HG02973 (cell line): Measurements from ENCODE around the gene MDFIC.

ENCODE experiments used
- ATAC-seq: cut with Tn5 transposase; IDR thresholded peaks from one replicate; pipeline ENCODE4 v1.9.1; 2021; ENCODE audit warnings: moderate library complexity; ENCODE audit not compliant: unreplicated experiment

The MDFIC gene

DNA sequence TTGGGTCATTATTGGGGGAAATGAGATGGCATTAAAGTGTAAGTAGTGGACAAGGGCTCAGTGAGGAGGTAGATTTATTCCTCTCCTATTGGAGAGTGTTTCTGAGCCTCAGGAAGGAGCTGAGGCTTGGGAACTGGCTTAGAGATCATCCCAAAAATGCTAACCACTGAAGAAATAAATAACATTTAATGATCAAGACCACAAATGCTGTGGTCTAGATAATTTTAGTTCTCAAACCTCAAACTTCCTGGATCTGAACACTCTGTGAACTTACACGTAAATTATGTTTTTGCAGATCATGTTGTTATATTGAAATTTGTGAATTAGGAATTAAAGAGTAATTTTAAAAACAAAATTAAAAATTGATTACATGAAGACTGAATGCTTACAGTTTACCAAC, 27.3 kb downstream of the MDFIC start:
- ATAC-seq, result no peak

DNA sequence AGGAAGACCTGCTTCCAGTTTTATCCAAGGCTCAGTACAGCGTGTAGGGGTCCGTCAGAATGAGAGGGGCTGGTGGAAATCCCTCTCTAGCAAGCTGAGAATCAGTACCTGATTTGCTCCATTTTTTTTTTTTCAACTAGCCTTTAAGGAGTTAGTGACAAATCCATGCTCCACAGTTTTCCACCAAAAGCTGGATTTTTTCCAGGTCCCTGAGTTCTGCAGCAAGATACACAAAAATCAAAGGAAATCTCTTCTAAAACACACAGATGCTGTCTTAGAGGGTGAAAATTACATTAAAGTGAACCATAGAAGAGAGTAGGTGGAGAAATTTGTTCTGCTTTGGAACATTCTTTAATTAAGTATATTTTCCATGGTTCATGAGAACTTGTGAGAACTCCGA, 30.4 kb downstream of the MDFIC start:
- no peak for ATAC-seq

DNA sequence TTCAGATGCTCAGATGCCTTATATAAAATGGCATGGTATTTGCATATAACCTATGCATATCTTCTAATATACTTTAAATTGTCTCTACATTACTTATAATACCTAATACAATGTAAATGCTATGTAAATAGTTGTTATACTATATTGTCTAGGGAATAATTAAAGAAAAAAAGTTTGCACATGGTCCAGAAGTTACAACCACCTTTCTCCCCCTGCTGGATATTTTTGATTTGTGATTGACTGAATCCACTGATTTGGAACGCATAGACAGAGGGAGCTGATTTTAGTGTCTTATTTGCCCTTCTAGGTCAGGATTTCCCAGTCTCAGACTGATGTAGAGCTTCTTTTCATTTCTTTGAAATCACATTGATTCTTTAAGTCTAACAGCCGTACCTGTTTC, 31.8 kb downstream of the MDFIC start:
- ATAC-seq, result no peak

DNA sequence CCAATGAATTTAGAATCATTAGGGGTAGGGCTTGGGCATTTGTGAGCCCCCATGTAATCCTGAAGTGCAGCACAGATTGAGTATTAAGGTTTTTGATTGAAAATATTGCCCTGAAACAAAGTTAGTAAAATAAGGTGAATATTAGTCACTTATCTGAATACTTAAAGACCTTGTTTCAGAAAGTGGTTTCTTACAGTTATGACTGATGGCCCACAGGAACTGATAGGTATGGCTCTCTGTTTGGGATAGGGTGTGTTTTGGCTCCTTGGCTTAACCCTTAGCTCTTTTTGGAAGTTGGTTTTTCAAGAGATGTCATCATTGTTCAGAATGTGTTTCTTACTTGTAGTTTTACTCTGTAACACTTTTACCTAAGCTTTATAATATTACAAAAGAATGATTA, 34.8 kb downstream of the MDFIC start:
- peak; percentile 69 for ATAC-seq

DNA sequence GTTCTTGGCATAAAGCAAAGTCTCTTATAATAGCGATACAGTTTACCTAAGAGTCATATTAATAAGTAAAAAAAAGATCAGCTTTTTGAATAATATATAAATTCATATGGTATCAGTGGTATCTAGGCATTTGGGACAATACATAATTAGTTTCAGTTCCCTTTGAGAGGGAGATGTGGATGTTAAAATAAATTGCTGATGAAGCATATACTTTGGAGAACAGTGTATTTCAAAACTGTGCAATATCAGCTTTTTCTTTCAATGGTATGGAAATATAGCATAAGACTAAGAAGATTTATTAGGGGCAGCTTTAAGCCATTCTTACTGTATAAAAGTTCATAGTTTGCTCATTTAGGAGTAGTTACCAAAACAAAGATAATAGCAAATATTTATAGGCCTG, 35.5 kb downstream of the MDFIC start:
- no peak for ATAC-seq

DNA sequence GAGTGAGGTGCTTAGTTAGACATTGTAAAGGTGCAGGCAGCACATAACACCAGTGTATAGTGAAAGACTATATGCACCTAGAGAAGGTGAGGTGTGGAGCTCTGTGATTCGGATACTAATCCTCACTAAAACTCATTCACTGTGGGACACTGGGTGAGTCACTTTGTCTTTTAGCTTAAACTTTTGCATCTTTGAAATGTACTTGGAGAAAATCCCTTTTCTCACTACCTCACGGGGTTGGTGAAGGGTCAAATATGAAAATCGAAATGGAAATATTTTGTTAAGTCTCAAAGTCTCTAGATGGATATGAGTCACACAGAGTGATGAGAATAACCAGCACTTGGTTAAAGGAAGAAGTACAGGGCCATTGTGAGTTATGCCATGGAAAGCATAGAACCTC, 38.0 kb downstream of the MDFIC start:
- ATAC-seq, result peak; percentile 86

DNA sequence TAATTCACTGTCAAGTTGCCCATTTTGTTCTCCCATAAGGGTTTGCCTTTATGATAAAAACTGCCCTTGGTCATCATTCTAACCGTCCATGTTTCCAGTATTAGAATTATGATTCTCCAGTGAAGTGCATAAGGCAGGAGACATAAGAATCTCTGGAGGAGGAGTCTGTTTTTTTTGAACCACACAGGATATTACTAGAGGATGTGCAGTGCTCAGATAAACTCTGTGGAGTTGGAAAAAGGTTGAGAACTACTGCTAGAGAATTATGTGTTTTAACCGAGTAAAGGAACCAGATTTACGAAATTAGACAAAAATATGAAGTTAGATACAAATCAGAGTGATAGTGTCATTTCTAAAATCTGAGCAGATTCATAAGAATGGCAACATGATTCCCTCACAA, 40.5 kb downstream of the MDFIC start:
- no peak for ATAC-seq

DNA sequence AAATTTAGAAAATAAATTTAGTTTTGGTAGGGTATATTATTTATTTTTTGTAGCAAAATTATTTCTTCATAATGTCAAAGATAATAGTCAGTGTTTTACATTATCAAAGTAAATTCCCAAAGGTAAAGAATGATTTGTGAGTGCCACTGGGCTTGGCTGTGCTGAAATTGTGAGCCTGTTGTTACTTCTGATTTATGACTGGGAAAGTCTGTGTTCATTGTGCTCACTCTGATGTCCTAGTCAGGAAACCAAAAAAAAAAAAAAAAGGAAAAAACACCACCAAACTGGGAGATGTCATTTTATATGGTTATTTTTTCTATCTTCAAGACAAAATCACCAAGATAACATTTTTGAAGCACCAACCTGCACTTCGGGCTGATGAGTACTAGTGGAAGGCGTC, 44.3 kb downstream of the MDFIC start:
- no peak for ATAC-seq

DNA sequence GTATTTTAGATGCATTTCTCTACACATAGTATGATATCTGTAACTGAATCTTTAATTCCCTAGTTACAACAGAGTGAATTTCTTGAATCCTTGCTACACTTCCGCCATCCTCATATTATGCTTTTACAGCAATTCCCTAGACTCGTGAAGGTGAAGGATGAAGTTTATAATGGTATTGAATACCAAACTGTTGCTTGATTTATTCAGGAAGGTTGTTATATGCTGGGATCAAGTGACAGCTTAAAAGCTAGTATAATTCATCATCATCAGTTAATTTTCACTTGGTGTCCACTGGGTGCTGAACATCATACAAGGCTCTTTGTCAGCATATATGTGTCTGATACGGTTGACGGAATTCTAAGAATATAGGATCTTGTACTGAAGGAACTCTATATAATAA, 47.2 kb downstream of the MDFIC start:
- no peak for ATAC-seq

DNA sequence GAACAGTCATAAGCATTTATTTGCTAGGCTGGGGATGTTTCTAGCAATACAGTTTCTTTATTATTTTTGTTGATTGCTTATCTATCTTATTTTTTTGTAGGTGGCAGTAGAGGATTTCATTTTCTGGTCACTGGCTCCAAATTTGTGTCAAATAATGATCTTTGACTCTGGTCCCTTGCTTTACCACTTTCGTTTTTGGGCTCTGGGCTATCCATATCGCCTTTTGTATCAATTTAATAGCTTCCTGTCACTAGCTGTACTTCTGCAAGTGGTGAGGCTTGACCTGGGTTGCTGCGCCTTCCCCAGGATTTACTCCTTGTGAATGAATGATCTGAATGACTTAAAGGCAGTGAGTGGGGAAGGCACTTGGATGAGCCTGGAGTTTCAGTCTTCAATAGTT, 48.4 kb downstream of the MDFIC start:
- no peak for ATAC-seq

DNA sequence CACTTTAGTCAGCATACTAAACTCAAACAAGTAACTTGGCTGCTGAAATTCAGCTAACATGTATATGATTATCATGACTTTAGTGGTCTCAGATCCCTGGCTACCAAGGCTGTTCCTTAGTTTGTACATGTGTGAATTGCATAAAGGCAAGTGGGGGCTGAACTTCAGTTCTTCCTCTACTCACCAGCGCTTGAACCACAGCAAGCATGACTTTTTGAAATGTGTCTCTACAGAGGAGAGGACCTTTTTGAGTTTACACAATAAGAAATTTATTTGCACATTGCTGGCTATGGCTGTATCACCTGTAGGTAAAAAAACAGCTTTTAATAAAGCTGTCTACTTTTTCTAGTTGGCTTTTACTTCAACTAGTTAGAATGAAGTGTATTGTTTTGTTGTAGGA, 48.8 kb downstream of the MDFIC start:
- ATAC-seq, result no peak

DNA sequence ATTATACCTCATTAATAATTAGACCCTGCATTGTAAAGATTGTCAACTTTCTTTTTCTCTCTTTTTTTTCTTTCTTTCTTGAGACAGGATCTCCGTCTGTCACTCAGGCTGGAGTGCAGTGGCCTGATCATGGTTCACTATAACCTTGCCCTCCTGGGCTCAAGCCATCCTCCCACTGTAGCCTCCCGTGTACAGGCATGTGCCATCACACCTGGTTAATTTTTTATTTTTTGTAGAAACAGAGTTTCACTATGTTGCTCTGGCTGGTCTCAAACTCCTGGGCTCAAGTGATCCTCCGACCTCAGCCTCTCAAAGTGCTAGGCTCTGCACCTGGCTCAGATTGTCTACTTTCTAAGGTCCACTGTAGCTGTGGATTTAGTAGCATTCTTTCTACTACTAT, 50.7 kb downstream of the MDFIC start:
- no peak for ATAC-seq

DNA sequence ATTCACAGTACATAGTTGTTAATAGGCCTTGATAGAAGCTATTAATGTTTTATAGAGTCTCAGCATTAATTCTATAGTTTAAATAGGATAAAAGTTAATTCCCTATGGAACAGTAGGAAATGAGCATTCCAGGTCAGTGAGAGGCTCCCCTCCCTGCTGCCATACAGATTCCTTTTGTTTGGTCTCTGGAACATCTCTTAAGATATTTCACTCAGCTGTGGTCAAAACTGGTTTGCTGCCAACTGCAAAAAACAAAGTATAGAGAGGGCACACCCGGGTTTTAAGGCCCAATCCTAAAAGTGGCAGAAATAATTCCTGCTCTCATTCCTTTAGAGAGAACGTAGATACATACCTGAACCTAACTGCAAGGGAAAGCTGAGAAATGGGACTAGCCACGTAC, 51.3 kb downstream of the MDFIC start:
- ATAC-seq, result no peak

DNA sequence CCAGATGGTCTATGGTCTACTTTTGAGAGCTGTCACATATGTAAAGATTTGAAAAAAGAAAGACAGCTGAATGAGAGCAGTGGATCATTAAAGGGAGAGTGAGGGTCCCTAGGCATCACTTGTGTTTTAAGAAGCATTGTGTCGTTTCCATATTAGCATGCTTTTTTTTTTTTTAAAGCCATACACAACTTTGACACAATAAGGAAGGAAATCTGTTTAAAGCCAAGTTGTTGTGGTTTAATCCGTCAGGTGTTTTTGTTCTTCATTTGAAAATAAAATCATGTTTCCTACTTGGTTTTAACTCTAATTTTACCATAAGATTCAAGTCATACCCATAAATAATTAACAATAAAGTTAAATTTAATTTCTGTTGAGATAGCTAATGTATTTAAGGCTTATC, 53.5 kb downstream of the MDFIC start:
- ATAC-seq, result no peak

DNA sequence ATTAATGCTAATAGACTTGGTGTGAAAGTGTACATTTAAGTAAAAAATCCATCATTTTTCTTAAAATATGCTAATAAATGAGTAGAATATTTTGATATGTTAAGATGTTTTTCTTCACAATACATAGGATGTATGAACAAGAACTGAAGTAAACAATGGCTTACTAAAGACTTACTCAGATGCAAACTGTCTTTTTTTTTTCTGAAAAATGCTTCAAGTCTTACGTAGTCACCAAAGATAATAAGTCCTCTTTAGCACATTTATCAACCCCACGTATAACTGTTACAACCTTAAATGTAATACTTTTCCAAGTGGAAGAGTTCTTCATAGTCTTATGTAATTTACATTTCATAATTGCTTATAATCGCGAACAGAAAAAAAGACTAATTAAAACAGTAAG, 54.8 kb downstream of the MDFIC start:
- ATAC-seq, result no peak

DNA sequence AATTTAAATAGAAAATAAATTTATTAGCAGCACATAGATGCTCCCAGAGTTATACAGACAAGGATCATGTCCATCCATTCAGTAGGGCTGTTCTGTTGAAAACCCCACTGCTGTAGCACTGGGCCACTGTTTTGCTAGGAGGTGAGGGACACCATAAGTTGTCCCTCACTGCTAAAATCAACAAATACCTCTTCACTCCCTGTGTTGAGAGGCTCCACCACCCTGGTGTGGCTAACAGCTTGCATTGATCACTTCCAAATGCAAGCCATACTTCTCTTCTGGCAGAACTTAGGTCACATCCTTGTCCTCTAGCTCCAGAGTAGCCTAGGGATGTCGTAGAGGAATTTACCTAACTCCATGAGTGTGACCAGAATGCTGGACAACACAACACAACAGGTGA, 55.4 kb downstream of the MDFIC start:
- no peak for ATAC-seq

DNA sequence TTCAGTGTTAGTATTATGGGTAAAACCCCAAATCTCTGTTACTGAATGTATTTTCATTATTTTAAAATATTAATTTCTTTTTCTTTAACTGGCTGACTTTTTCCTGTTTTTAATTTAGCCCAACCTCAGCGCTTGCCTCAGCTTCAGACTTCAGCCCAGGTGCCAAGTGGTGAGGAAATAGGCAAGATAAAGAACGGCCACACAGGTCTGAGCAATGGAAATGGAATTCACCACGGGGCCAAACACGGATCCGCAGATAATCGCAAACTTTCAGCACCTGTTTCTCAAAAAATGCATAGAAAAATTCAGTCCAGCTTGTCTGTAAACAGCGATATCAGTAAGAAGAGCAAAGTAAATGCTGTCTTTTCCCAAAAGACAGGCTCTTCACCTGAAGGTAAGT, 57.5 kb downstream of the MDFIC start:
- ATAC-seq, result no peak

DNA sequence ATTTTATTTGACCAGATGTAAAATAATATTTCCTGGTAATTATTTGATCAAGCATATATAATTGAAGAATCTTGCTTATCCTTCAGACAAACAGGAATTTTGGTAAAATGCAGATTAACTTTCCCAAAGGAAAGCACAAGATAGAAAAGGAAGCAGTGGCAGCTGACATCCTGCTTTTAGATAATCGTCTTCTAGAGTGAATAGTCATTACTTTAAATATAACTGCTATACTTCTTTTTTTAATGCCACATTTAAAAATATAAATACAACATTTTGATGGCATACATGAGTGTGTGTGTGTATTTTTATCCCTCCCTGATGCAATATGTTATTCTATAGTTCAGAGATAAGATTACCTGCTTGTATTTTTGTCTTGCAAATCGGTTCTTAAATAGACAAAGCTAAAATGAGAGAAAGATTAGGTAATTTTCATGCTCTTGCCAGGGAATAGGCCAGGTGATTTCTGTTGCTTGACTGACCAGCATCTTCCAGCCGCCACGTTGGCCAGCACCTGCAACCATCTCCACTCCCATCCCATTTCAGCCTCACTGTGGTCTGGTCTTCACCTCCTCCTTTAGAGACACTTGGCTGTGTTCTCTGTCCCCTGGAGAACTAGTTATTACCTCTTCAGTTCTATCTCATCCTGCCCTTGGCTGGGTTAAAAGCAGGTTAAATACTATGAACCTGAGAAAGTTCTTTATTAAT, 58.1 kb downstream of the MDFIC start:
- ATAC-seq, result no peak

DNA sequence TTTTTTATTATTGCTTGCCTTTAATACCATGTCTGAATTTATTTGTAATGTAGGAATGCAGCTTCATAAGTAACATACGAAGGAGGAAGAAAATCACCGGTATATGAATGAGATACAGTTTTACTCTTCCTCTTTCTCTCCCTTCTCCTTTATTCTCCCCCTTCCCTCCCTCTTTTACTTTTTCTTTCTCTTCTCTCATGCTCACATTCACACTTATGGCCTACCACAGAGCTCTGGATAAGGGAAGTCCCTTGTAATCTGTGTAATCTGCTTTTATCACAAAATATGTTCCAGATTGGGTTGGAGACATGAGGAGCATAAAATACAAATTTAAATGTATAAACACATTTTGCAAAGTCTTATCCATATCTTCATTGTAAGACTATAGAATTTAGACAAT, 59.4 kb downstream of the MDFIC start:
- no peak for ATAC-seq

DNA sequence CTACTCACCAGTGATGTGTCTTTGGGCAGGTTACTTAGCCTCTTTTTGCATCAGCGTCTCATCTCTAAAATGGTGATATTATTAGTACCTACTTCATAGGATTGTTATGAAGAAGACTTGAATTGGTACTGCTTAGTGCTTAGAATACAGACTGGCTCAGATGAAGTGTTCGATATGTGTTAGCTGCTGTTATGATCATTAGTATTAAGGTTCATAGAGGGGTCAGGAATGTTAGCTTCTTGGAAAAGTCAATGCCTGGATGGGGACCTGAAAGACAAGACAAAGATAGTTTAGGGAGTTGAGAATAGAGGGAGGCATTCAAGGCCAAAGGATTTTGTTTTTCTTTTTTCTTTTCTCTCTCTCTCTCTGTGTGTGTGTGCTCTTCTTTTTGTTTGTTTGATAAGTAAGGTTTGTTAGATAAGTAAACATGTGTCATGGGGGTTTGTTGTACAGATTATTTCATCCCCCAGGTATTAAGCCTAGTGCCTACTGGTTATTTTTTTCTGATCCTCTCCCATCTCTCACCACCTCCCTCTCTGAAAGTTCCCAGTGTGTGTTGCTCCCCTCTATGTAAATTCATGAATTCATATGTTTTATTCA, 63.3 kb downstream of the MDFIC start:
- no peak for ATAC-seq

DNA sequence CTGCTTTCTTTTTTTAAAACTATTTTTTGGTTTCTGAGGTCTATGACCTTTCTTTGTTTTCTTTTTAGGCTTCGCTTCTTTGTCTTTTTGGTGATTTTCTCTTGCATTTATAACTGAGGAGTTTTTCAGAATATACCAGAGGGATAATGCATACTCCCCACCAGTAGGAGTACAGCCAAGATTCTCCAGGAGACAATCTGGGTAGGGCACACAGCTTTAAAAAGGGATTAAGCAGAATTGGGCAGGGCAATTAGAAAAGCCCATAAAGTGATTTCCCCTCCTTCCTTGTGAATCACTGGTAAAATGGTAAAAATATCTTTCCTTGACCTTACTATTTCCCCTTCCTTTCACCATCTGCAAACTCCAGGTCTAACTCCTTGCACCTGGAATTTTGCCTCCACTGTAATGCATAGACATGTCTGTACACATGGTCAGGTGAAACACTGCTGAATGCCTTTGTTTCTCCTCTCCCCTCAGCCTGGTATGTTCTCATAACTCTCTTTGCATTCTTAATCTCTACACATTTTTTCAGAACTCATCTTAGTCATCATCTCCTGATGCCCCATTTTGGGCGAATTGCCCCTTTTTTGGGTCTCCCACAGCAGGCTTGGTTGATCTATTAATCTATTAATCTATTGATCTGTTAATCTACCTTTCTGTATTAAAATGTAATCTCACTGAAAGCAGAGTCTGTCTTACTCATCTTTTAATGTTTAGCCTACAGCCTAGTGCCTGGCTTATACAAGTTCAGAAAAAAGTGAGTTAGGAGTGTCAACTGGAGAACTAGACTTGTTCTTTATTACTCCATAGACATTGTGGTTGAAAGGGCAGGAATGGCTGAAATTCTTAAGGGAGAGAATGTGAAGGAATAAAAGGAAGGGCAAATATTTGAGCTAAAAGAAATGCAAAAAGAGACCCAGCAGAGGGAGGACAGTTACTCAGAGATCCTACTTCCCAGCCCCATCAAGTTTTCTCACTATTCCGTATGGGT, 64.6 kb downstream of the MDFIC start:
- no peak for ATAC-seq

DNA sequence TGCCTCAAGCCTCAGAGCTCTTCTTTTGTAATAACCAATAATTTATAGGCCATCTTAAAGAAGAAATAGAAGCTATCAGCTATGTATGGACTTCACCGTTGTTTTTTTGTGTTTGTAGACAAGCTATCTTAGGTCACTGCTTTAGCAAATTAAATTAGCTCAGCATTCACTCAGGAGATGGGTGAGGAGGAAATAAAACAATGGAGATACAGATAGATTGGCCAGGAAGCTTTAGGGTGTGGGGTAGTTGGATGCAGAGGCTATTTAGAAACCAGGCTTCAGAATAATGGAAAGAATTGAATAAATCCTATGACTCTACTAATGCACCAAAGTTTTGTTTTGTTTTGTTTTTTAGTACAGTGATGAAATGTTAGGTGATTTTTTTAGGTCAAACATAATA, 66.1 kb downstream of the MDFIC start:
- ATAC-seq, result no peak
